Activated naive CD8-positive, alpha-beta T cell treated with anti-CD3 and anti-CD28 coated beads, Interleukin-2, amount 50 U/mL, for 16 hours (primary cell): ENCODE measurements around the gene SGMS1.
"Not testable (repeated sequence)": the region's sequence is repeated elsewhere in the genome, so short reads cannot be mapped to it uniquely, and the experiment has no call there.

ENCODE experiments used
- DNase-seq: peaks from one replicate; pipeline ENCODE4 v3.0.0-alpha.2; 2020; ENCODE audit warnings: low read depth, low spot score

SGMS1 gene

DNA sequence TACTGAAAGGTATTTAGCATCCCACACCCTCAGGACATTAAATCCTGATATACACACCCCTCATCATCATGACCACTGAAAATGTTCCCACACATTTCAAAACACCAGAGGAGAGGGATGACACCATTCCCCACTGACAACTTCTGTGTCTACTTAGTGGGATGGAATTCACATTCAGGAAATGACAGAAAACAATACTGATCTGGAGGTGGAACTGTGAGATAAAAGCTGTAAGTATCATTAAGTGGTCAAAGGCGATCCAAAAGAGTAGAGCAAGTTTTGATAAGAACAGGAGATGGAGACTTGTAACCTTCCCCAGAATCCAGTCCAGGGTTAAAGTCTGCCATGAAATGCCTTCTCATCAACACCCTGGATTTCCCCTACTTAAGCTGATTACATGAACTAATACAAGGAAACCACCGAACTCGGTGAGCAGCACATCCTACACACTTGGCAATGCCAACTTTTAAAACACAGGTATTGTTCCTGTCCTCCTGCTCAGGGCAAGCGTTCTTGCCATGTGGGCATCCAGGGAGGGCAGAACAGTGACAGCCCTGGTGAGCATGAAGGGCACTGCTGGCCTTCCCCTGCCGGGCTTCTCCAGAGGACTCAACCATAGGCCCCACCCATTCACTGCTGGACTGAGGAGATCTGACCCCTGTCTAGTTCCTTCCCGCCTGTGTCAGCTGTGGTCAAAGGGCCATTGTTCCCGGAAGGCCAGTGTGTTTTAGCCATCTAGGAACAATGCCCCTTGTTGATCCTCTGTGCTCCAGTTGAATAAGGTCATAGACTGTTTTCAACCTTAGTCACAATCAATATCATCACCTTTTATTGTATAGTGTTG, 85.0 kb downstream of the SGMS1 start:
- no peak for DNase-seq

DNA sequence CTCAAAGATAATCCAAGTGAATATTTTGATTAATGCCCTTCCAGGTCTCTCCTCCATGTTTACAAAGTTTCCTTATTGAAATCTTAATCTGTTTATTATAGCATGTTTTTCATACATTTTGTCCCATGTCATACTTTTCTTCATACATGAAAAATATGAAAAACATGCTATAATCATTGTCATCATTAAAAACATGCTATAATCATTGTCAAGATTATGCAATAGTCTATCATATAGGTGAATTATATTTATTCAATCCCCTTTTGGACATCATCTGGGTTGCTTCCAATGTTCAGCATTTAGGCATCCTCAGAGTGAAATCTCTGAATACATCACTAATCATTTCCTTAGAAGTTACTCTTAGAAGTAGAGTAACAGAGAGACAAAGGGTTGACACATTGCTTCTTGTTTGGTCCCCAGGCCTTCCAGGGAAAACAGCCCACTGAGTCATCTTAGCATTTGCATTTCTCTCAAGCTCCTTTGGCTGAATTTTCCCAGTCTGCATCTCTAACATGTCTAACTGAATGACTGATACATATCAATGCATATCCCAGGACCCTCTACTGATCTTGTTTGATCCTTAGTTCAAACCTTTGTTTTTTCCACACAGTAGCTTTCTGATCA, 87.0 kb downstream of the SGMS1 start:
- no peak for DNase-seq

DNA sequence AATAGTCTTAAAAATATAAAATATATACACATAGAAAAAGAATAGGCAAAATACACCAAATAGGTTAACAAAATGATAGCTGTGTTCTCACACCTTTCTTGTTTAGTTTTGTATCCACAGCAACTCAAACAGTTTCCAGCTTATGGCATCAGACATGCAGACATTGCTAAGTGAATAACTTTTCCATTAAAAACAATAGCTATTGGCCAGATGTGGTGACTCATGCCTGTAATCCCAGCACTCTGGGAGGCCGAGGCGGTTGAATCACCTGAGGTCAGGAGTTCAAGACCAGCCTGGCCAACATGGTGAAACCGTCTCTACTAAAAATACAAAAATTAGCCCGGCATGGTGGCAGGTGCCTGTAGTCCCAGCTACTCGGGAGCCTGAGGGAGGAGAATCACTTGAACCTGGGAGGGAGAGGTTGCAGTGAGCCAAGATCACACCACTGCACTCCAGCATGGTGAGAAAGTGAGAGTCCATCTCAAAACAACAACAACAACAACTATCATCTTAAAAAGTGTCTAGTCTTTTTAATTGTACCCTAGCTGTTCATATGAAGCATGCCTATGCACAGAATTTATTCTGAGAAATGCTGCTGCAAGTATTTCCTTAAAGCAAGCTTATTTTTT, 88.9 kb downstream of the SGMS1 start:
- DNase-seq: not testable (repeated sequence)

DNA sequence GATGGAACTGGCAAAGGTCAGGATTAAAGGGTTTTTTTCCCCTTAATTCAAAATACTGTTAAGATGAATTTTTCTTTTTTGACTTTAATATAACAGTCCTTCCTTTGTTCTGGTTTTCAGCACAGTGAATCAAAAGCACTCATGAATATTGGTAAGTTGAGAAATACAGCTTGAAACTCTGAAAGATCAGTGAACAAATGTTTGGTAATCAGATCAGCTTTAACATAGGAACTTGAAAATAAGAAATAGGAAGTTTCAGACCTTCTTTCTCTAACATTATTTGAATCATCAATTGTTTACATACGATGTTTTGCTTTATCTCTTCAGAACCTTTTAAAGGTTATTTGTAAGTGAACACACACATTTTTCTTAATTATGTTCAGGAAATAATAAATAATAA, 90.5 kb downstream of the SGMS1 start:
- DNase-seq: no peak

DNA sequence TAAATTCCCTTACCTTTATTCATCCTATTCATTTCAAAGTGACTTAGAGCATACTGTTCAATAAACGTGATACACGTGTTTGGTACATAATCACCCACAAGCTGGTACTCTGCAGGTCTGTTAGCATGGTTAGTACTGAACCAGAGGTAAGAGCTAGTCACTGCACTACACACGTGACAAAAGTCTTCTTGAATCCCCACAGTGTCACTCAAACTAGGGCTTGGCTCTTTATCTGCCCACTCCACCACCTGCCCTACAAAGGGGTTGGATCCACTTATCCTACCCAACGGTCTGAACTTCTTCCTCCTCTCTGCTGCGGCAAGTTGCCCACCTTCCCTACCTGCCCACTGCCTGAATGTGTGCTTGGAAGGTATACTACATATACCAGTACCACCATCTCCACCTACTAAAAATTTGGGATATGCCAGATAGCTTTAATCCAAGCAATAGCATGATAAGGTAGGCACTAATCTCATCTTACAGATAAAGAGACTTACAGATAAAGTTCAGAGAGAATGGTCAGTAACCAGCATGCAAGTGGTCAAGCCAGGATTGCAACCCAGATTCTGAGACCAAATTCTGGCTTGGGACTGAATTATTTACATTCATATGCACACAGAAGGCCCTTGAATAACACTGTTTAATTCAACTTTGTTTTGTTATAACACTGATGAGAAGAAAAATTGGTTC, 92.2 kb downstream of the SGMS1 start:
- no peak for DNase-seq

DNA sequence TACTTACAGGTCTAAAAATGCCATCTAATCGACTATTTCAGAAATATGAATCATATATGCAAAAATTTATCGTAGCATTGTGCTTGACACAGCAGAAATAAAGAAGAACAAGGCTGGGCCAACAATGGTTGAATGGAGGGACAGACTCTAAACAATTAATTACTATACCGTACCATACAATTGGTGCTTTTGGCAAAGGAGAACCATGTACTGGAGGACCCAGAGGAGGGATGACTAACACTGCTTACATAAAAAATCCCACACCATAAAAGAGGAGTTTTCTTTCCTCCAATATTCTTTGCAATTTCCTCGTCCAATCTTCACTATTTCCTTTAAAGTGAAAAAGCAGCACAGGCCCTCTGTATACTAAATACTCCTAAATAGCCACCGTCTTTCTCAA, 94.1 kb downstream of the SGMS1 start:
- no peak for DNase-seq

DNA sequence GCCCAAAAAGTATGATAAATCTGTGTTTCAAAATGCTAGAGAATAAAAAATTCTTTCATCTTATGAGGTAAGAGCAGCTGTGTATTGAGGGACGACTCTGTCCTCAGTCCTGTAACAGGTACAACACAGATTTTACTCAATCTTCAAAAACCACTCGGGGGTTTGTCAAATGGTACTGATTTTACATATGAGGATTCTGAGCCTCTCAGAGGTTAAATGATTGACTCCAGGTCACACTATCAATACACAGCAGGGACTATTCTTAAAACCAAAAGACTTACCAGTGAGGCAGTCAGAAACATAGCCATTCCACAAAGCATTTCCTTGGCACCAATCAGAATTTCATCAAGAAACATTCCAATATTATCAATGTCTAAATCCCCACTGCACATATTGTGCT, 95.5 kb downstream of the SGMS1 start:
- no peak for DNase-seq

DNA sequence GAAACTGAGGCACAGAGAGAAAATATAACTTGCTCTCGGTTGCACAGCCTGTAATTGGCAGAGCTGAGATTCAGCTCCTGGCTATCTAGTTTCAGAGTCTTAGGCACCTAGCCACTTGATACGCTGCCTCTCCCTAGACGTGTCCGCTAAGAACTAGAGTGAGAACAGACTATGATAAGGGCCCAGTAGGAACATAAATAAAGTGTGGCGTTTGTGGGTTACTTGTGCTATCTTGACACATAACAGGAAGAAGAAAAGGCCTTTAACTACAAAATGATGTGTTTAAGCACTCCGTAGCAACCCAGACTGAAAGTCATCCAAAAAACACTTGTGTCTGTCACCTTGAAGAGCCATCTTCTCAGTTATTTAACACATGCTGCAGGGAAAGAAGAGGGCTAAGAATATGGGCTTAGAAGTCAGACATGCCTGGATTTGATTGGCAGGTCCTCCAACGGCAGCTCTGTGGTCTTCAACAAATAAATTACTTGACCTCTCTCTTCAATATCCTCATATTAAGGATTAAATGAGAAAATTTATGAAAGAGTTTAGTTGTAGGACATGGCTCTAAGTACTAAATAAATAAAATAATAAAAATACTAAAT, 96.2 kb downstream of the SGMS1 start:
- no peak for DNase-seq

DNA sequence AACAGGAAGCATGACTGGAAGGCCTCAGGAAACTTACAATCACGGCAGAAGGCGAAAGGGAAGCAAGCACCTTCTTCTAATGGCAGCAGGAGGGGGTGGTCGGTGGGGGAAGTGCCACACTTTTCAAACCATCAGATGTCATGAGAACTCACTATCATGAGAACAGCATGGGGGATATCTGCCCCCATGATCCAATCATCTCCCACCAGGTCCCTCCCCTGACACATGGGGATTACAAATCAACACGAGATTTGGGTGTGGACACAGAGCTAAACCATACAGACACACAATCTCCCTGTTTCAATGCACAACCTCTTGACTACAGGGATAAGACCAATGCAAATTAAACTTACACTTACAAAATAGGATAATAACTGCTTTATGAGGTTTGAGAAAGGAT, 97.6 kb downstream of the SGMS1 start:
- DNase-seq: no peak

DNA sequence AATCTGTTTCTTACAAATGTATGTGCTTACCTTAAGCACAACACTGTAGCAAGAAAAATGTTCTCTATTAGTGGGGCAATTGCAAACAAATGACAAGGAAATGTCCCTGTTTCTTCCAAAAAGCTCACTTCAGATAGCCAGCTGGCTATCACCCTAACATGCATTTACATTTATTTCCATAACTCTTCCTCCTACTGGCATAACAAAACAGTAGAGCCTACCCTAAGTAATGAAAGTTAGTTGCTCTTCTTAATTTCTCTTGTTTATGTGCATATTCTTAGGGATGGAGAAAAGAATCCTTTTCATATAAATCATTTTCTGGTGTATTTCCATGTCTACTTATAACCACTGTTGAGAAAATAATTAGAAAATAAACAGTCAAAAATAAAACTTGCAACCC, 100.4 kb downstream of the SGMS1 start:
- DNase-seq: no peak

DNA sequence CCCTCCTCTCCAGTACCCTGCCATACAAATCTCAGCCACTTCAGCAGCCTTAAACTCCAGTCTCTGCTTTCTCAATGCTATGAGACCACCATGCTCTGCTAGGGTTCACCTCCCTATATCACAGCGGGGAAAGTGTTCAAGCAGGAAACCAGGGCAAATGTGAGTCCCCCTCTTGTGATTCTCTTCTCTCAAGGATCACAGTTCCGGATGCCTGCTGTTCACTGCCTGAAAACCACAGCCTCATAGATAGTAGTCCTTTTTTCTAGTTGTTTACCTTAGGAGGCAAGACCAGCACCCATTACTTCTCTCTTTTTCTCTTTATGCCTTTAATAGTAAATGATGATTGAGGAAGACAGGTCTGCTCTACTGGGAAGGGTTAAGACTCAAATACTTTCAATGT, 100.8 kb downstream of the SGMS1 start:
- DNase-seq: no peak

DNA sequence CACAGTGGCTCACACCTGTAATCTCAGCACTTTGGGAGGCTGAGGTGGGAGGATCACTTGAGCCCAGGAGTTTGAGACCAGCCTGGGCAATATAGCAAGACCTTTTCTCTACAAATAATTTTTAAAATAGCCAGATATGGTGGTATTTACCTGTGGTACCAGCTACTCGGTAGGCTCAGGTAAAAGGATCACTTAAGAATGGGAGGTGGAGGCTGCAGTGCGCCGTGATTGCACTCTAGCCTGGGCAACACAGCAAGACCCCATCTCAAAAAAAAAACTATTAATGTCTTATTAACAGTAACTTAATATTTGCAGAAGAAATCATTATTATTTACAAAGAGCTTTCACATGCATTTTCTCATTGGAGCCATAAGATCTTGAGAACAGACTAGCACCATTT, 103.6 kb downstream of the SGMS1 start:
- DNase-seq: no peak

DNA sequence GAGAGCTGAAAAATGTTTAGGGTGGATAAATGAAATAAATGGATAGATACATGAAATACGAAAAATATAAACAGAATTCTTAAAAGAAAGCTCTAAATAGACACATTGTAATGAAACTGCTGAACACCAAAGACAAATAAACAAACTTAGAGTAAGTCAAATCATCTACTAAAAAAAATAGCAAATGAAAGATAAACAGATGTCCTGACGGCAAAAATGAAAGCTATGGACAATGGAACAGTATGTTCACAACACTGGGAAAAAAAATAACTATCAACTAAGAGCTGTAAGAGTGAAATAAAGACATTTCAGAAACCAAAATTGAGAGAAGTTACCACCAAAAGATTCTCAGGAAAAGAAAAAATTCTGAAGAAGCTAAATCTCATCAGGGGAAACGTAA, 106.1 kb downstream of the SGMS1 start:
- no peak for DNase-seq

DNA sequence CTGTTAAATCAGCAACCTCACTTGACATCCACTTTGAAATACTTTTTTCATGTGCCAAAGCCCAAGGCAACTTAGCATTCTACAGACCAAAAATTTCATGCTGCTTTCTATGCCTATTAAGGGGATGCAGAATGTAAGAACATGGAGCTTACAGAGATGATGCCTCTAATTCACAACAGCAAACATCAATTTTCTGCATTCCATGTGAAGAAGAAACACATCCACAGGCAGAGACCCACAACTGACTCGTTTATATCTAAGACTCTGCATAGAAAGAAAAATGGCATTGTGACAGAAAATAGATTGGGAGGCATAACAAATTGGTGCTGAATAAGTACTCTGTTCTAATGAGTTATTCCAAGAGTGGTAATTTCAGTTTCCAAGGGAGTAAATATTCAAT, 107.6 kb downstream of the SGMS1 start:
- DNase-seq: no peak

DNA sequence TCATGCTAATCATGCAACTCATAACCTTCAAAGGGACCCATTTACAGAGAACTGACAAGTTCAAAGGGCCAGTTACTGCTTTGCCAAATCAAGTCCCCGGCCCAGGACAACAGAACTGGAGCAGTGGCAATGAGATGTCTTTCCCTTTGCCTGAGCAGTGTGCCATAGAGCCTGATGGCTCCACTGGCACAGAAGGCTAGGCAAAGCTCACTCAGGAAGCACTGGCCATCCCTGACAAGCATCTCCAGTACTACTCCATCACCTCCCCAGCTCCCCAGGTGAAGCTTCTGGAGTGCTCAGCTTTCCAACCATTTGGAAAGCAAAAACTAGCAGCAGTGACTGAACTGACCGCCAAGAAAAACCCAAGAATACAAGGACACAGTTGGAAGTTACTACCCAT, 108.3 kb downstream of the SGMS1 start:
- no peak for DNase-seq

DNA sequence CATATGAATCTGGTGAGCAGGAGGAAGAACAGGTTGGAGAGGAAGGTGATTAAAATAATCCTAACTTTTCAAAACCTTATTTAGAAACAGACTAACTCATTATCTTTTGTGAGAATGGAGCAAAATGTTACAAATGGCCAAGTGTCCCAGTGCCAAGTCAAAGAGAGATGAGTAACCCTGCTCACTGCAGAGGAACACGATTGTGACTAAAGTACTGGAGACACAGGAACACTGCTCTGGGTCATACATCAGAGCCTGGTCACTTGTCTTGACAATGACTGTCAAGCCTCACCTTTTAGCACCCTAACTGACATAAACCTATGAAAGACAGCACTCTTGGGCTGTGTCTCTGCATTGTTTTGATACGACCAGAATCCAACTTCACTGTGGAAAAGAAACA, 108.8 kb downstream of the SGMS1 start:
- no peak for DNase-seq

DNA sequence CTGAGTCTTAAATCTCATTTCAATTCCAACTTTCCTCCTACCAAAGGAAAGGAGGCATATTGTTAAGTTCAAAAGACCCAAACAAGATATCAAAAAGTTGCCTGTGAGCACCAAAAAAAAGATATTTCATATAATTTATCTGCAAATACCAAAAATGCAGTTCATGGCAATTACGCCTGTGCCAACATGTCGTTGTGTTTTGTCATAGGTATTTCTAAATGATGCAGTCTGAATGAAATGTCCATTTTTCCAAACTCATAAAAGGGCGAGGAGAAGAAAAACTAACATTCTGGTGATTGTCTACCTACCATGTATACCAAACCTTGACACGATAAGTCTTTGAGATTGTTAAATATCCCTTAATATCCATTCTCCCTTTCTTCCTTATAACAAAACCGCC, 109.8 kb downstream of the SGMS1 start:
- no peak for DNase-seq

DNA sequence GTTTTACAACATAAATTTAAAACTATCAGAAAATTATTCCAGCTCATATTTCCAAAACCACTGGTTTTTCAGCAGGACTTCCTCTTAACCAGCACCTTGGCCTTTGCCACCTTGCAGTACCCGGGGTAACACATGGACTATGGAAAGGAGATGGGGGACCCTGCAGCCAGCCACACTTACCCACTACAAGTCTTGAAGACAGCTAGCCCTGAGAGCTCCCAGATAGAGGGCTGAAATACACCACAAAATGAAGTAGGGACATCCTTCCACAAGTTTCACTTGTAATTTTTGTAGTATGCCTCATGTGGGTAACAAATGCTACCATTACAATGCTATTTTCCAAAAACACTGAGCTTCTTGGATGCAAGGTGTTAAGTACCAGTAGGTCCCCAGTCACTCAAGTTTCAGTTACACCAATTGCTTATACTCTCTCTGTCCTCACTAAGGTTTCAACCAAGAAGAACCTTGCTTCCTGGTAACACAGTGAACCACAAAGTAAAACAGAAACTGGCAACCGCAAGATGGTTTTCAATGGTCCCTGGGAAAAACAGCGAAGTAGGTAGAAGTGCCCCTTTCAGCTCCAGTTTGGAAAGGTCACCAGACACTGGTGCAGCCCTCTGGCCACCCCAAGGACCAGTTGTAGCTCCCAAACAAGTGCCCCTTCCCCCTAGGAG, 110.9 kb downstream of the SGMS1 start:
- no peak for DNase-seq

DNA sequence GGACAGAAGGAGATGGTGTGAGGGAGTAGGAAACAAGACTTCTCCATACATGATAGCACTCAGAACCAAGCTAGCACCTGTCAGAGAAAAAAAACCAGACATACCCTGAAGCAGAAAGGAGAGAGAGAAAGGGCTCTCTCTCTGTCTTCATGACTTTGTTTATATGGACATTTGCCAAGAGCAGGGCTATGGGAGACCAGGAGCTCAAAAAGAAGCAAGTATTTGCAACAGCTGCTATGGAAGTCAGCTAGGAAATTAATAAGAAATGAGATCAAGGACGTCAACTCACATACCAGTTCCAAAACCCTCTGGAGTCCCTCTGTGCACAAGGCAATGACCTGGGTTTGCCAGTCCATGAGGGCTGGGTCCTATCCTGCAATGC, 111.6 kb downstream of the SGMS1 start:
- DNase-seq: no peak

DNA sequence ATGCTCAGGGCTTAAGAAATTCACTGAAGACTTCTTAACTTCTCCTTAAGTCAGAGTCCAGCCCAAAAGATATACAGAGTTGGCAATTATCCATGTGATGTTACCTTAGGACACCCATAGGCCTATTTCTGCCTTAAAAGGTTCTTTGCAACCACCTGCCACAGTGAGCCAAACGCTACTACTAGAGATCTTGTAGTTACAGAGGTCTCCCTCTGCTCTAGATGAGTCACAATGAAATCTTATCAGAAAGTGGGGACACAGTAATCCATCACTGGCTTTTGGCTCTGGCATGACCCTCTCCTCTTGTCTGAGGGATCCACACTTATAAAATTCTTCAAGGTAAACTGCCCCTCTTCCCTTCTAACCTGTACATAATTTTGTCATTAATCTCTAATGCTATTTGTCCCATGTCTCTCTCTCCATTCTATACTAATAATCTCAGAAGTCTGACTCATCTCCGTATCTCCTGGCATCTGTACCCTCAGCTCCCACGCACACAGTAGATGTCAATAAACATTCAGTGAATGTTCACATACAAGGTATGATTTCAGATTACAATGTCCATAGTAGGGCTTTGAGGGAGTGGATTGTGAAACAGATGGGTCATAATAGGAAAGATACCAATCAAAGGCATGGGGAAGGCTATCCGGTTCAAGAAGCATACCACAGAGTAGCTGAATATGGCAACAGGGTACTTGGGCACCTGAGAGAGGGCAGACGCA, 112.1 kb downstream of the SGMS1 start:
- DNase-seq: no peak
